LNCaP clone FGC (cell line): Measurements from ENCODE around the gene AGPAT3.

Source experiments
- DNase-seq: peaks from one replicate; pipeline ENCODE4 v3.0.0-alpha.2; 2011; ENCODE audit warnings: low read depth
- H3K4me3 ChIP-seq: 2 replicates; pipeline ENCODE4 v1.5.1; 2011; ENCODE audit warnings: mild to moderate bottlenecking, low read depth, low read length, control low read depth
- CTCF ChIP-seq: IDR thresholded peaks from 2 replicates; pipeline ENCODE4 v1.5.1; 2012; ENCODE audit warnings: mild to moderate bottlenecking; ENCODE audit not compliant: control insufficient read depth, insufficient read depth; ENCODE audit errors: extremely low read depth

AGPAT3 gene

DNA sequence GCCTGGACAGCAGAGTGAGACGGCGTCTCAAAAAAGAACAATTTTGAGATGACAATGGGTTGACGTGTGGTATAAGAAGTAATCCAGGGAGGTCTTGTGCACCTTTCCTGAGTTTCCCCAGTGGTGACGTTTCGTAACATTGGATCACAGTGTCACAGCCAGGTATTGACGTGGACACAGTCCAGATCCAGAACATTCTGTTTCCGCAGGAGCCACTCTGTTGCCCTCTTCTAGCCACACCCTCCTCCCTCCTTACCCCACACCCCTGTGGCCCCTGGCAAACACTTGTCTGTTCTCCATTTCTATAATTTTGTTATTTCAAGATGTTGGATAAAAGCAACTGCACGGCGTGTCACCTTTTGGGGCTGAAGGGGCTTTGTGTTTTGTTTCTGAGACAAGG, 140.6 kb downstream of the AGPAT3 start:
- DNase-seq = no peak
- no peak for TF ChIP-seq CTCF
- no peak overlapping the region for H3K4me3 ChIP-seq

DNA sequence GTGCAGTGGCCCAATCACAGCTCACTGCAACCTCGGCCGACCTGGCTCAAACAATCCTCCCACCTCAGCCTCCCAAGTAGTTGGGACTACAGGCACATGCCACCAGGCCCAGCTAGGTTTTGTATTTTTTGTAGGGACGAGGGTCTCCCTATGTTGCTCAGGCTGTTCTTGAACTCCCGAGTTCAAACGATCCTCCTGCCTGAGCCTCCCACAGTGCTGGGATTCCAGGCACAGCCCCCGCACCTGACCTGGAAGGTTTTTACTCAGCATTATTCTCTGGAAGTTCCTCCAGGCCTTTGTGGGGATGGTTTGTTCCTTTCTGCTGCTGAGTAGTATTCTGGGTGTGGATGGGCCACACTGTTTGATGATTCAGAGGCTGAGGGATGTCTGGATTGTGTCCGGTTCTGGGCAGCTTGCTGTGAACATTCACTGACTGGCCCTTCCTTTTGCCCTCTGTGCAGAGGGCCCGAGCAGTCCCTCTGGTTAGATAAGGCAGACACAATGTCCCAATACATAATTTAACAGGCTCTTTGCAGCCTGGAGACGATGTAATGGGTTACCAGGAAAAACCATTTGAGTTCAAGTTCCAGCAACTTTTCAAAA, 141.1 kb downstream of the AGPAT3 start:
- TF ChIP-seq CTCF = no peak
- H3K4me3 ChIP-seq = no peak overlapping the region
- DNase-seq = no peak

GRCh38 chr21:44006656-44007055, 141.6 kb downstream of the AGPAT3 start:
- DNase-seq = no peak
- no peak overlapping the region for H3K4me3 ChIP-seq
- TF ChIP-seq CTCF = no peak

GRCh38 chr21:44010429-44010828, 145.4 kb downstream of the AGPAT3 start:
- no peak for TF ChIP-seq CTCF
- no peak overlapping the region for H3K4me3 ChIP-seq
- no peak for DNase-seq

DNA sequence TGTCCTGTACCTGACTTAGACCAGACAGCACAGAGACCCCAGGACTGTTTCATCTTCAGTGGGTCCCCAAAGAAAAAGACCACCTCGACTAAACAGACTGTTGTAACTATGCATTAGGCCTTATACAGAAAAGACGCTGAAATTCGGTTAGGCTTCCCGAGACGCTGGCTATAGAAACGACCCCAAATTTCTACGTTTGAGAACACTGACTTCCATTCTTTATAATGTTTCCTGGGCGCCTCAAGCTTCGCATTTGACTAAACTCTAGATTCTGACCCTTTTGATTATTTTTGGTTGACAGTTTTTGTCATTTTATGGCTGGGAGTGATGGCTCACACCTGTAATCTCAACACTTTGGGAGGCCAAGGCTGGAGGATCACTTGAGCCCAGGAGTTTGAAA, 146.1 kb downstream of the AGPAT3 start:
- H3K4me3 ChIP-seq = peak overlapping the region; percentile 83
- DNase-seq = no peak
- no peak for TF ChIP-seq CTCF

DNA sequence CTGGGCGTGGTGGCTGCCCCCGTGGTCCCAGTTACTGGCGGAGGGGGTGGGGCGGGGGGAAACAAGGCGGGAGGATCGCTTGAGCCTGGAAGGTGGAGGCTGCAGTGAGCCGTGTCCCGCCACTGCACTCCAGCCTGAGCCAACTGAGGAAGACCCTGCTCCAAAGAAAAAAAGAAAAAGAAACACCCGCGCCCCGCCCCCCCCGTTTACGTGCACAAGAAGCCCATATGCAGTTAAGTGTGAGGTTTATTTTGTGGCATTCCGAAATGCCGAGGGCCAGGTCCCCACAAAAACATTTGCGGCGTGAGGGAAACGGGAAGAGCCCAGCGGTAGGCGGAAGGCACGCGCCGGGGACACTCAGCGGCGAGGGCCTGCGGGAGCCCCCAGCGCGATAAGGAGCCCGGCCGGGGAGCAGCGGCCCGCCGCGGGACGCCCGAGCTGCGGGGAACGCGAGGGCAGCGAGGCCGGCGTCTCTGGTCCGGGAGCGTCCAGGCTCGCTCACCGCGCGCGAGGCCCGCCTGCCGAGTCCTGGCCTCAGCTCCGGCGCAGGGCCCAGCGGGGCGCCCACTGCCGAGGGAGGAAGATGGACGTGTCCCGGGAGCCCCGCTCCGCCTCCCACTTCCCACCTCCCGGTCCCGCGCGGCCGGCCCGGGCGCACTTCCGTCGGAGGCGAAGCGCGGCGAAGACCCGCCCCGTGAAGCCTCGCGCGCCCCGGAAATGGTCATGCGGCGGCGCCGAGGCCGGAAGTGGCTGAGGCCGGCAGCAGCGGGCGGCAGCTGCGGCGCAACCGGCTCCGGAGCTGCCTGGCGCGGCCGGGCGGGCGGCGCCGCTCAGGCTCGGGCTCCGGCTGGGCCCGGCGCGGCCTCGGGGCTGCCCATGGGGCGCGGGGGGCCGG, 146.8 kb downstream of the AGPAT3 start, which contains the start of gene TRAPPC10:
Gene TRAPPC10 (plus strand): TSS at position 731 of the 895 bp plus-strand sequence. CDS start 185 bp downstream, outside the sequence.
- TF ChIP-seq CTCF = no peak
- H3K4me3 ChIP-seq = peak within 1 kb of the TSS; percentile 83
- peak; percentile 35 for DNase-seq
